Left lung (tissue), 10 donors: ENCODE data around the gene NDUFC2. TPM values are rescaled to one million over a fixed set of nuclear protein-coding genes. Genes with fewer than 3 reads are reported as not detected.

Experiments
- ATAC-seq: fragments of 200-7000 bp; cut with Tn5 transposase; one replicate; pipeline ENCODE4 v1.9.1; 2020; ENCODE audit warnings: moderate library complexity
- DNase-seq, 4 donors: peaks; one replicate each; pipeline ENCODE4 v3.0.0-alpha.2; 2013 to 2020
- H3K27ac ChIP-seq, 2 donors: fragments of 200-600 bp; sonication (generic) in 1 of 2; one replicate each; pipeline versions ENCODE4 v1.5.0 to v1.8.0; 2020 to 2021
- H3K27me3 ChIP-seq, 2 donors: fragments of 200-600 bp; sonication (generic) in 1 of 2; one replicate each; pipeline versions ENCODE4 v1.5.0 to v1.8.0; 2020 to 2021
- H3K36me3 ChIP-seq, 2 donors: fragments of 200-600 bp; sonication (generic) in 1 of 2; one replicate each; pipeline versions ENCODE4 v1.5.0 to v1.8.0; 2020 to 2021
- H3K4me1 ChIP-seq, 2 donors: fragments of 200-600 bp; one replicate each; pipeline ENCODE4 v1.8.0; 2021
- H3K4me3 ChIP-seq, 2 donors: fragments of 200-600 bp; sonication (generic) in 1 of 2; one replicate each; pipeline versions ENCODE4 v1.5.0 to v1.8.0; 2020 to 2021; ENCODE audit warnings: mild to moderate bottlenecking in 1 of 2
- H3K9me3 ChIP-seq, 2 donors: fragments of 200-600 bp; sonication (generic) in 1 of 2; one replicate each; pipeline versions ENCODE4 v1.5.0 to v1.8.0; 2020 to 2021
- CTCF ChIP-seq, 2 donors: fragments of 200-600 bp; sonication (generic) in 1 of 2; IDR thresholded peaks; one replicate each; pipeline versions ENCODE4 v1.5.0 to v1.8.0; 2021; ENCODE audit warnings: antibody characterized with exemption in 2 of 2
- intact Hi-C, 2 donors: fragments of 100-400 bp; cut with DNase I; formaldehyde crosslinking; loops; one replicate each; pipeline versions ENCODE4 v1.11.2 to v1.14.2; 2022
- polyA plus RNA-seq, 6 donors: library from polyadenylated mRNA; unstranded; fragments of 120-200 nt; gene quantifications; one replicate each; pipeline ENCODE4 v1.2.1, GENCODE V29; 2013; ENCODE audit not compliant: insufficient read length in 6 of 6
- total RNA-seq, 2 donors: library from RNA; stranded (reverse); fragmentation: NEBNext Ultra II Directional; extraction: Animal tissue kit (Norgen Biotek cat#: 25700); gene quantifications; one replicate each; pipeline ENCODE4 v1.2.1, GENCODE V29; 2021
- donor health status: DM: no; HTN: yes; CAD: no.
- donor health status: DM: no; HTN: no; CAD: no.

NDUFC2 gene
- total and polyA plus RNA-seq, 8 donors = 120 to 224 (median 146) TPM

GRCh38 chr11:78066471-78066870, 13.2 kb downstream of the NDUFC2 start:
- Histone ChIP-seq H3K4me1 (peaks cover 0 to under 1% of the 10 kb centered on the region in 2 donors), H3K36me3 (peaks cover 0 to 43% of the 10 kb centered on the region in 2 donors), H3K4me3 (no peak overlapping the region), H3K27ac (no peak overlapping the region), H3K27me3 (no peaks in the 10 kb centered on the region), H3K9me3 (no peaks in the 10 kb centered on the region)
- DNase-seq (no peak), ATAC-seq (no peak)
- no peak for TF ChIP-seq CTCF (IDR thresholded peaks at IDR 0.05)
- intact Hi-C loops = no loop called here

GRCh38 chr11:78065203-78065602, 14.5 kb downstream of the NDUFC2 start:
- Histone ChIP-seq H3K27me3 (no peaks in the 10 kb centered on the region), H3K9me3 (no peaks in the 10 kb centered on the region), H3K27ac (no peak overlapping the region), H3K4me3 (no peak overlapping the region), H3K36me3 (peaks cover 0 to 31% of the 10 kb centered on the region in 2 donors), H3K4me1 (peaks cover 0 to 7% of the 10 kb centered on the region in 2 donors)
- no peak for TF ChIP-seq CTCF (IDR thresholded peaks at IDR 0.05)
- DNase-seq (no peak), ATAC-seq (no peak)
- intact Hi-C loops = no loop called here

- TF ChIP-seq CTCF (IDR thresholded peaks at IDR 0.05) = no peak
- Histone ChIP-seq H3K4me3 (no peak within 1 kb of the TSS), H3K9me3 (no peaks in the 10 kb centered on the region), H3K36me3 (peaks cover 0 to 15% of the 10 kb centered on the region in 2 donors), H3K27ac (no peak within 1 kb of the TSS), H3K4me1 (peaks cover 0 to 7% of the 10 kb centered on the region in 2 donors), H3K27me3 (no peaks in the 10 kb centered on the region)
- ATAC-seq = no peak
- DNase-seq = no peak
- intact Hi-C loops = no loop called here
Observed at GRCh38 chr11:78063440-78064181, 16.1 kb downstream of the NDUFC2 start, which contains the start of gene THRSP. THRSP (plus strand) TSS chr11:78063861; CDS start chr11:78063882, 21 bp downstream.

- no peaks in the 10 kb centered on the region for H3K9me3 ChIP-seq
Observed at GRCh38 chr11:78062671-78063070, 17.0 kb downstream of the NDUFC2 start.

More at GRCh38 chr11:78062671-78063070, 17.0 kb downstream of the NDUFC2 start:
- intact Hi-C loops = no loop called here
- no peak for DNase-seq
- H3K27ac ChIP-seq = no peak overlapping the region
- no peak for TF ChIP-seq CTCF (IDR thresholded peaks at IDR 0.05)
- H3K4me3 ChIP-seq = no peak overlapping the region
- peaks cover 0 to 6% of the 10 kb centered on the region in 2 donors for H3K36me3 ChIP-seq
- peaks cover 0 to 7% of the 10 kb centered on the region in 2 donors for H3K4me1 ChIP-seq
- H3K27me3 ChIP-seq = no peaks in the 10 kb centered on the region
- no peak for ATAC-seq
